ENCODE results near the gene EPSTI1.

EPSTI1 gene

DNA sequence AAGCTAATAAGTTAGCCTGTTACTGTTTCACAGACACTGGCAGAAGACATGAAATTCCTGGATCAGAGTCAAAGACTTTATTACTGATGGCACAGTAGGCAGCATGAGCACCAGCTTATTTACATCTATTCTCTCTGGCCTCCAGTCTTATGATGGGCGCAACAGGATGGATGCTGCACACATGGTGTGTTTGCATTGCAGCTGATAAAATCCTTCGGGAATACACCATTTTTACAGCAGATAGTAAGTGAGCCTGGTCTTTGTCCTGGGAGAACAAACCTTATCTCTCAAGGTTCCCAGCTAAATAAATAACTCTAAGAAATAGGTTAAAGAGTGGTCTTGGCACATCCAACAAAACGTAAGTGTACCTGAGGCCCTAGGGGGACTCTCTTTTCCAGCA, 16.0 kb downstream of the EPSTI1 start:
- in situ Hi-C loops (cut with MboI; ENCODE audit: low sequenced_read_pairs) = no loop called here

DNA sequence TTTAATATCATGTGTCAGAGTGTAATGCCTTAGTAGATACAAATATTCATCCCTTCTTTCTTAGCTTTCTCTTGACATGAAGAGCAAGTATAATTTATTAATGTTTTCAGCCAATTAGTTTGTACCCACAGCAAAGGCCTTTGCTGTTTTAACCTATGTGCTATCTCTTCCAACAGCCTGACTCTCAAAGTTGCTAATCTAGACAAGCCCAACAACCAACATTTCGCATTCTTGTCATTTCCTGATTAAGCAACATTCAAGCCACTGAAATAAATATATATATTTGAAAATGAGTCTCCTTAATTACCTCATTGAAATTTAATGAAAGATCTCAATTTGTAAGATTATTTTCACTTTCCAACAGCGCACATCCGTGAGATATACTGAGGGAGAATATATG, 18.5 kb downstream of the EPSTI1 start:
- in situ Hi-C loops (cut with MboI; ENCODE audit: low sequenced_read_pairs) = no loop called here

DNA sequence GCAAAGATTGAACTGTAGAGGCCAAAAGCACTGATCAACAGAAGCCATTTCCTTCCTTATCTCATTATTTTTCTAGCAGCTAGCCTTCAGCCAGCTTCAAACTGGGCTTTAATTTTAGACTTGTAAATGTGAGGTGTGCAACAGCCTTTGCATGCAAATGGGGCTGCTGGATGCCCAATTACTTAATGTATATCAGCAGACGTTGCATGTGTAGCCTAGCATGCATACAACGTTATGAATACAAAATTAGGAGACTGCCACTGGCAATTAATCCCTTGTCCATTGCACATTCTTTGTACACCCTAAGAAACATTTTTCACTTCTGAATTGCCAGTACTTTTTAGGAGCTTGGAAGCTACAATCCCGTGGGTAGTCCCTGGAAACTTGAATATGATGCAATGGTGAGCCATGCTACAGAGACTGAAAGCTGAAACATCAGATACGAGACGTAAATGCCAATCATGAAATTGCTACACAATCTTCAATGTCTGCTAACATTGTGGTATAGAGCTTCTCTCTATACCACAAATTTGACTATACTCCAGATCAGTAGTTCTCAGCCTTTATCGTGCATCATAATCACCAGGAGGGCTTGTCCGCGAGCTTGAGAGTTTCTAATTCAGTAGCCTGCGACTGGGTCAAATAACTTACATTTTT, 20.2 kb downstream of the EPSTI1 start:
- in situ Hi-C loops (cut with MboI; ENCODE audit: low sequenced_read_pairs) = no loop called here

DNA sequence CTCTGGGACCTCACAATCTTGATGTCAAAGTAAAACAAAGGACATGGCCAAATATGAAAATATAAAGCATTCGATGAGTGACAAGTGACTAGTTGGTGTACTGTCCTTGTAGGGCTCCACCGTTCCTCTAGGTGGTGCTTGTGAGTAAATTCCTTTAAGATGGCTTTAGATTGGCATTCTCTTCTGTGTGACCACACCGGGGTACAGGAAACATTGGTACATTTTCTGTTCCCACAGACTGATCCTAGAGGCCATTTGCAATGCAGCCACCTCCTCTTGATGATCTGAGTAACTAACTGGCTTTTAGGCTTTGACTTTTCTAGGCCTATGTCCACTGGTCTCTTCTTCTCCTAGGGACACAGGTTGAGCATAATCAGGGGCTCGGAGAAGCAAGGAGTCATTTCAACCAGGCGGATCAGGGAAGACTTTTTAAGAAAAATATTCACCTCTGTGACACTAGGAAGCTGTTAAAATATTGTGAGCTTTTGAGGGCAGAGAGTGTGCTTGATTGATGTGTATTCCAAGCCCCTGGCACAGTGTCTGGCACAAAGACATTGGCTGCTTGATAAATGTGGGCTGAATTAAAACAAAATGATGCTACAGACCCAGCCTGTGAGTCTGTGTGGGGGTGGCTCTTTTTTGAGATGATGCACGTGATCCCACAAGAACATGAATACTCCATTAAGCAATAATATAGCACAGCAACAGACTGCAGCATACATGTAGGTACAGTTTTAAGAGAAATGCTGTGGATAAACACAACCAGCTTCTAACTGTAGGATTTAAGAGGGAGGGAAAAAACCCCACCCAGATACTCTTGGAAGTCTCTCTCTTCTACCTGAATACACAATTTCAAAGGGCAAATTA, 21.0 kb downstream of the EPSTI1 start:
- in situ Hi-C loops (cut with MboI; ENCODE audit: low sequenced_read_pairs) = no loop called here

DNA sequence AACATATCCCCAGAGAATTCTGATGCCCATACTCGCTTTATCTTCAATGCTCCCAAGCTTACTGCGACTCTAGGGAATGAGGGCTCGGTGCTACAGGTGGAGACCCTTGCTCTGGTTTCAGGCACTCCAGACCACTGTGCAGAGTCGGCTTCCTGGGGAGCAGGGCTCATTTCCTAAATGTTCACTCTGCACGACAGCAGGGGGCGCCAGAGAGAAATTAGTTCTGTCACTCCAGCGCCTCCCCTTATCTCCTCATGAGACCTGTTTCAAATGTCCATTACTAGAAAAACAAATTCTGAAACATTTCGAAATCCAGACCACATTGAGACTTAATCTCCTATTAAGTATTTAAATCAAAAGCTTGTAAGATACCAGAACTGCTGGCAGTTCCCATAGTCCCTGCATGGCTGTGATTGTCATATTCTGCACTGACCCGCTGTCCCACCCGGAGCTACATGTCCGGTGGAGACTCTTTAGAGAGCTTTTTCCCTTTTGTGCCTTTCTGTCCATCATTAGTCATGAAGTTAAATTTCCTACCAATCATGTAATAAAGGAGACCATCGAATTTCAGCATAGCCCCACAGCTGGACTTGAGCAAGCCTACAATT, 22.4 kb downstream of the EPSTI1 start:
- in situ Hi-C loops (cut with MboI; ENCODE audit: low sequenced_read_pairs) = no loop called here

DNA sequence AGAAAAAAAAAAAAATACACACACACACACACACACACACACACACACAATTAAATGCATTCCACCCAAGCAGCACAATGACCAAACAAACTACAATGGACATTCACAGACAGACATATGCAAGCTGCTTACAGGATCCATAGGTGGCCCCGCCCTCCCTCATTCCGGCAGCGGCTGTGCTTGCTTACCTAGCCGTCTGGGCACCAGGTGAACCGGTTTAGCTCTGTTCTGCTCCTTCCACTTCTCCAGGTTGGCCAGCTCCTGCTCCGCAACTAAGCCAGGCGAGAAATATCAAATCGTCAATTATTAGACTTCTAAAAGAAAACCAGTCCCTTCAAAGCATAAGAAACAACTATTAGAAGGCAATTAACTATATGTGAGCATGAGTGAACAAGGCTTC, 23.1 kb downstream of the EPSTI1 start:
- in situ Hi-C loops (cut with MboI; ENCODE audit: low sequenced_read_pairs) = no loop called here

DNA sequence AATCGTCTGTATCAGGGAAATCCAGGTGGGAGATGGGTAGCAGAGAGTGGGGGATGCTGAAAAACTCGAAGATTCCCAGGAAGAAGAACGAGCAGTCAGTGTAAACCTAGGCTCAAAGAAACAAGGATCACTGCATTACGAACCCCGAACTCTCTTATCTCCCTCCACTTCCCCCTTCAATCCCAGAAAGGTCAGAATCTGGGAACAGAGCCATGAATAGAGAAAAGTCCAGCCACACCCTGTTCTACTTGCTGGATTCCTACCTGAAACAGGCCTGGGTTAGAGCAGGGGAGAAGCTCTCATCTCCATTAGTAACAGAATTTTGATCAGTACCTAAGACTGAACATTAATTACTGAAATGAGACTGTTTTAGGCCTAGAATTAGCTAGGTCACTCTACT, 24.4 kb downstream of the EPSTI1 start:
- in situ Hi-C loops (cut with MboI; ENCODE audit: low sequenced_read_pairs) = no loop called here

DNA sequence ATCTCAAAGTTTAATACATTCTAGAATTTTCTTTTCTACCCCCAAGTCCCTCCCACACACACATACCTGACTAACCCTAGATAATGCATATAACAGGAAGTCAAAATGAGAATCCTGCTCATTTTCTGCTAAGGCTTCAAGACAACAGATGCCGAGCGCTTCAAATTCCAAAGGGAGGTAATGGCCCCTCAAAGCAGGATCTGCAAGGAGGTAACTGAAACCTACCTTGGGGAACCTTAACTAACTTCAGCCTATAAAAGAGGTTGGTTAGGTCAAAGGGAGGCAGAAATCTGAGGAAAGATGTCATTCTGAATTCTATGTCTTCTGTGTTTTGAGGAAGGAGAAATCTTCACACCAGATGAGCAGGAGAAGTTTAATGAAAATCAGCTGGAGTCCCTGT, 26.8 kb downstream of the EPSTI1 start:
- in situ Hi-C loops (cut with MboI; ENCODE audit: low sequenced_read_pairs) = no loop called here

DNA sequence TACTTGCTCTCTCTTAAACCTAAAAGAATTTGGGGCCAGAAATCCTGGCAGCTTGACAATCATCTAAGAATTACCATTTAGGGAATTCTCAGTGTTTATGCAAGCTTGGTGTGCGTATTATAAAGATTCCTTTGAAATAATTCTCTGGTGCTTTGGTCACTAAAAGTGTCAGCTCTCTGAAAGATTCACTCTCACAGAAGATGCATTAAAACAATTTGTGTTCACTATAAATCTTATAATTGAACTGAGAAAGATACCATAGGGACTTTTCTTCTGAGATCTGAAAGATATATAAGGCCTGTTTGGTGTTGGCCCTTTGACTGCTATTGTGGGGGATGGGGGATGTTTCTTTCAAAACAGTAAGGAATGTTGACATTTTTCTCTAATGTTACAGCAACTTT, 27.3 kb downstream of the EPSTI1 start:
- in situ Hi-C loops (cut with MboI; ENCODE audit: low sequenced_read_pairs) = no loop called here

DNA sequence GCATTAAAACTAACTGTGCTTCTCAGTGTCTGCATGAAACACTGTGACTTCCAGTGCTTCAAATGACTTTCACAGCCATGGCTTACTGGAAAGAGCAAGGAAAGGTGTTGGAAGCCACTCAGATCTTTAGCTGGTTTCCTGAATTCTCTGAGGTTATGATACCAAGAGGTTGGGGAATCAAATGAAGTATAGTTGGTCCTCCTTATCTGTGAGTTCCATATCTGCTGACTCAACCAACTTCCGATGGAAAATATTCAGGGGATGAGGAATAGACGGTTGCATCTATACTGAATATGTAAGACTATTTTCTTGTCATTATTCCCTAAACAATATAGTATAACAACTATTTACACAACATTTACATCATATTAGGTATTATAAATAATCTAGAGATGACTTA, 32.4 kb downstream of the EPSTI1 start:
- in situ Hi-C loops (cut with MboI; ENCODE audit: low sequenced_read_pairs) = no loop called here

DNA sequence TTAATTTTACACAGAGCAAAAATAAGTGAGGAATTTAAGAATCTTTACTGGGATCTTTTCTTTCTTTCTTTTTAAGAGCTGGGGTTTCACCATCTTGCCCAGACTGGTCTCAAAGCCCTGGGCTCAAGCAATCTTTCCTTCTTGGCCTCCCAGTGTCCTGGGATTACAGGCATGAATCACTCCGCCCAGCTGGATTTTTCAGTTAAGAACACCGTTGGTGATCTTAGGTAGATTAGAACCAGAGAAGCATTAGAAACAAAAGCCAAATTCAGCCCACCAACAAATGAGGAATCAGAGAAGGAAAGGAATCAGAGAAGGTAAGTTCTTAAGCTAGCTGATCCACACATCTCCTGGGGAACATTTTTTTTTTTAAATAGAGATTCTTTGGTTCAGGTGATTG, 34.2 kb downstream of the EPSTI1 start:
- in situ Hi-C loops (cut with MboI; ENCODE audit: low sequenced_read_pairs) = no loop called here

DNA sequence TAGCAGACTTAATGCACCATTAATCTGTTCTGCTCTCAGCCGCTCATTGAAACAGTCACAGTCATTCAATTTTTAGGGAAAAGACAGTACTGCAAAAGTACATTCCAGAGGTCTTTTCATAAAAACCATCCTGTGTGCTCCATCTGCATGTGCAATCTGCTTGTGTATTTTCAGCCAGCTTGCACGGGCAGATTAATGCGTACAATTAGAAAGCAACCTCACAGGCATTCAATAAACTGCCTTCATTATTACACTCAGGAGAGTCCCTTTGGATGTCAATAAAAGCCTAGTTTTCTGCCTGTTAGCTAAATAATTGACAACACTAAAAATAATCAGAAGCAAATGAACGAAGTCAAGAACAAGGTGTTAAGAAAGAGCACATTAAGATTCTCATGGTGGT, 41.9 kb downstream of the EPSTI1 start:
- in situ Hi-C loops (cut with MboI; ENCODE audit: low sequenced_read_pairs) = no loop called here

DNA sequence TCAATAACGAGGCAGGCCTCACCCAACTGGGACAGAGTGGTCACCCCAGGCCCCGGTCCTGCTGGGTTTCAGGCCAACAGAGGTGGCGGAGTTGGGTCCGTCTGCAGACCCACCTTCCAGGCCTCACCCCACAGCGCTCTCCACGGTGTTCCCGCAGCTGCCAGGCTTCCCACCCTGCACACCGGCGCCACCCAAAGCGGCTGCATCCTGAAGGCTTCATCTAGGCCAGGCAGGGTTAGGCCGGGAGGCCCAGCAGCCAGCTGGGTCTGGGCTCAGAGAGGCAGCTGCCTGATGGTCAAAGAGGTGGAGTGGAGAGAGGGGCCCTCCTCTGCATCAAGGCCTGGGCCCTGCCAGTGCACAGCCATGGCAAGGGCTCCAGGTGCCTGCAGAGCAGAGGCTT, 44.1 kb downstream of the EPSTI1 start:
- in situ Hi-C loops (cut with MboI; ENCODE audit: low sequenced_read_pairs) = no loop called here

DNA sequence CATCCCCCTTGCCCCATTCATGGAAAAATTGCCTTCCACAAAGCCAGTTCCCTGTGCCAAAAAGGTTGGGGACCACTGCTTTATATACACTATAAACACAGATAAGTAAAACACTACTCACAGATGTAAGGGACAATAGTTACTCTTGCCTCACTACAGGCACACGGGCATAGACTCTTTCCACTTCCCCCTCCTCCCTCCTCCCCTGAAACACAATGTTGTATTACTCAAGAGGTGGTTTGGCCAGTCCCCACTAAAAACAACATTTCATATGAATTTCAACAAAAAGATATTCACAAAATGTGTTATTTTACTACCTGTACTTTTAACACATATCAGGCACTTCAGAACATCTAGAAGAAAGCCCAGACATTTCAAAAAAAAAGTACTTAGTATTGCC, 45.1 kb downstream of the EPSTI1 start:
- in situ Hi-C loops (cut with MboI; ENCODE audit: low sequenced_read_pairs) = no loop called here

DNA sequence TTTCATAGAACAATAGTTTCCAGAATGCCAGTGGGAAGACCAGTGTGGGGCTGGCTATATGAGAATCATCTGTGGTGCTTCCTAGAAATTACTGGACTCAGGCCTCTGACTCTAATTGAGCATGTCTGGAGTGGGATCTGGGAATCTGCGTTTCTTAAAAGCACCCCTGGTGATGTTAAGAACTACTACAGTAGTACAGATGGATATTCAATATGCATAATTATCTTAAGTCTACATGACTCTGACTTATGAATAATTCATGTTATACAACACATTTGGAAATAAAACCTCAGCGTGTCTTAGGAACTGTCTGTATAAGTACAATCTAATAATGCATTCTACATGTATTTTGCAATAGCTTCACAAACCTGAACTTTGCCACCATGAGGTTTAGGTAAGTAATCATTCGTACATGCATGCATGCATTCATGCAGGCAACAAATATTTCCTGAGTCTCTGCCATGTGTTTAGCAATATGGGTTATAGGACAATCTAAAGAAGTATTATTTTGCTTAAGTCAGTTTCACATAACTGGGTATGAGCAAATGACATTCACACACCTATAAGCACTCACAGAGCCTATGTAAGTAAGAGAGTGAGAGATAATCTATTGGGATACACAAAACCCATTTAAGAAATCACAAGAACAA, 62.0 kb downstream of the EPSTI1 start:
- in situ Hi-C loops (cut with MboI; ENCODE audit: low sequenced_read_pairs) = no loop called here

DNA sequence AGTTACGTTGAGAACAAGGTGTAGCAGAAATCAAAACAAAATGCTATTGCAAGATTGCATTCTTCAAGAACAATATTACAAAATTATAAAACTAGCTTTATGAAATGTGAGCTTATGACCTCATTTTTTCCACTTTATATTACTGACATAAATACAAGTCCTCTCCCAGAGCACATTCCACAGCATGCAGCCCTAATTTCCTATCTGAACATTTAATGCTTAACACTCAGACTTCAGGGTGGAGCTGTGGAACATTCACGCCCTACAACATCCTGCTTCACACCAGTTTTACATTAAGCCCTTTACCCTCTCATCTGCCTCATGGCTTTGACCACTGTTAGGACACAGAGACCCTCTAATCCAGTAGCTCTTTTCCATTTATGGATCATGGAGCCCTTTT, 65.5 kb downstream of the EPSTI1 start:
- in situ Hi-C loops (cut with MboI; ENCODE audit: low sequenced_read_pairs) = no loop called here

DNA sequence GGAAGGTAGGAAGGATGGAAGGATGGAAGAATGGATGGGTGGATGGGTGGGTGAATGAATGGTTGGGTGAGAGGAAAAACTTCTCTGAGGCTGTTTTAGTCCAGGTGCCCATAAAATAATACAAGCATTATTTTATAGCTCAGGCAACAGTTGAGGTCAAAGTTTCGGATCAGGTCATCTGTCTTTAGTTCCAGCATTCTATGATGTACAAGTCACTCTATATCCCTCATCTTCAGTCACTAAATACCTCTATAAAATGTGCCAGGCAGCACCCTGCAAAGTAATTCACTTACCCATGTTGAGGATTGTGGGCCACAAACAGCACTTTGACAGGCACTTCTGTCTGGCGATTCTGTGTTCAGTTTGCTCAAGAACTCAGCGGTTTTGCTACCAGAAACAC, 66.0 kb downstream of the EPSTI1 start:
- in situ Hi-C loops (cut with MboI; ENCODE audit: low sequenced_read_pairs) = no loop called here

DNA sequence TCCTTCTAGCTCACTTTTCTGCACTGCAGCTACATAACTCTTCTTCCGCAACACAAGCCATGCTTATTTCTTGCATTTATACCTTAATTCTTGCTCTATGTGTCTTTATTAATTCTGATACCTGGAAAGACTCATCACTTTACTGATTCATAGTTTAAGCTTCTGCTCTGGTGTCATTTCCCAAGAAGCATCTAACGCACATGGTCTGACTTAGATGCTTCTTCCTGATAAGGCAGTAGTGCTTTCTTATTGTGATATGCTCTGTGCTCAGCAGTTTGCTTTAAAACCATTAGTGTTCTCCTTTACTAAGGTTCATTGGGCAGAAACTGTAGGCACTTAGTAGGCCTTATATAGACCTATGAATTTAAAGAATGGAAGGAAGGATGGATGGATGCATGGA, 66.4 kb downstream of the EPSTI1 start:
- in situ Hi-C loops (cut with MboI; ENCODE audit: low sequenced_read_pairs) = no loop called here

DNA sequence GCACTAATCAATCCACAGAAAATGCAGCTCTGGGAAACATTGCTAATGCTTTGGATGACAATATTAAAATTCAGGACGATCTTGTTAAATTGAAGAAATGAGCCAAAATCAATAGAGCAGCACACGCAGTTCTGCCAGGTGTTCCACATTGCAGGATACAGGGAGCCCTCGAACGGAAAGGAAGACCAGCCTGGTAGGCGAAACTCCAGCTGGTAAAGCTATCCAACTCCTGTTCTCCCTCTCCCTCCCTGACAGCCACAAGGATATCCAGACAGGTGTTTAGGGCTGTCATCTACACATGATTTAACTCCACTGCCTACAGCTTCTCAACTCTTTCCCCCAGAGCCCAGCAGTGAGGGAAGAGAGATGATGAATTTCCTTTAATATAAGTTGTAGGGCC, 67.7 kb downstream of the EPSTI1 start:
- in situ Hi-C loops (cut with MboI; ENCODE audit: low sequenced_read_pairs) = no loop called here

DNA sequence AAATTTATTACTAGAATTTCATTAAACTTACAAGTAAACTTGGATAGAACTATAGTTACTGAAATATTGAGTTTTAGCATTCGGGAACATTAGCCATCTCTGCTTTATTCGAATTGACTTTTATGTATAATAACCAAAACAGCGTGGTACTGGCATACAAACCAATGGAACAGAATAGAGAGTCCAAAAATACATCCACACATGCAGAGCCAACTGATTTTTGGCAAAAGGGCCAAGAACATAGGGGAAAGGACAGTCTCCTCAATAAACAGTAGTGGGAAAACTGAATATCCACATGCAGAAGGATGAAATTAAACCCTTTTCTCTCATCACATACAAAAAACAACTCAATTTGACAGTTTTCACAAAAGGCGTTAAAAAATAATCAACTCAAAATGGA, 84.3 kb downstream of the EPSTI1 start:
- in situ Hi-C loops (cut with MboI; ENCODE audit: low sequenced_read_pairs) = no loop called here

DNA sequence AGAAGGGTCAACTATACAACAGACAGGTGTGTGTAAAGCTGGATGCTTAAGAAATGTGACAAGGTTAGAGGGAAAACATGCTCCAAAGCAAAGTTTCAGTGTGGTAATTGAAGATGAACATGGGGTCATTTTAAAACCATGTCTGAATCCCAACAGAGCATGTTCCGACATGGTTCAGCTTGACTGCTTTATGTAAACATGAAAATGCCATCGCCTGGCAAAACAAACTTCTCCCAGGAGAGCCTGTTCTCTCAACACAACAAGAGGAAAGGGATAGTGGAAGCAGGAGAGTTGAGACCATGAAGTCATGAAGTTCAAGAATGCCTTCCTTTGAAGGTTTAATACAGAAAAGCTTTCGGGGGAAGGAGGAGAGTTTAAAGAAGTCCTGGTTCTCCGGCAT, 85.8 kb downstream of the EPSTI1 start:
- in situ Hi-C loops (cut with MboI; ENCODE audit: low sequenced_read_pairs) = no loop called here

DNA sequence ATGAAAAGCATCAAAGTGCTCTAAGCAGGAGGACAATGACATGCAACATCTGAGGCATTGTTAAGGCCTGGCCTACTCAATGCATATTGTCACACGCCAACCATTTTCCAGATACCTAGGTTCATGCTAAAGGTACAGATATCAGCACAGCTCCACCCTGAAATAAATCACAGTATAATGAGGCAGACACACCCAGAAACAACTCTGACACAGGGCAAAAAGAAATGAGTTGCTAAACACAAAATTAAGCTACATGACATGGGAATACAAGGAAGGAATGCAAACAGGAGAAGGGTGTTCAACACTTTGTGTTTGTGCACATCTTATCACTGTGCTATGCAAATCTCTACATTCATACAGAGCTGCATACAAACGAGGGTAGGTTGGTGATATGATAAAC, 86.5 kb downstream of the EPSTI1 start:
- in situ Hi-C loops (cut with MboI; ENCODE audit: low sequenced_read_pairs) = no loop called here

Measured in HL-60/S4 treated with retinoic acid at 250 ng/mL for 4 days and 3 days (cell line).